GM18868 (cell line): ENCODE results near the gene PRKAG2.
"Not testable (repeated sequence)": the region's sequence is repeated elsewhere in the genome, so short reads cannot be mapped to it uniquely, and the experiment has no call there.

Experiments
- ATAC-seq: cut with Tn5 transposase; IDR thresholded peaks from one replicate; pipeline ENCODE4 v1.9.1; 2021; ENCODE audit warnings: mild to moderate bottlenecking, moderate library complexity; ENCODE audit not compliant: unreplicated experiment

PRKAG2 gene

GRCh38 chr7:151852486-151853396 lies 24.2 kb downstream of the PRKAG2 start:
- no peak for ATAC-seq

- ATAC-seq: peak; percentile 36
Observed at GRCh38 chr7:151851782-151852181, 25.1 kb downstream of the PRKAG2 start.

- ATAC-seq: peak; percentile 60
Observed at GRCh38 chr7:151851145-151851751, 25.7 kb downstream of the PRKAG2 start.

- no peak for ATAC-seq
Observed at GRCh38 chr7:151850491-151851124, 26.3 kb downstream of the PRKAG2 start.

- no peak for ATAC-seq
Observed at GRCh38 chr7:151849879-151850260, 27.0 kb downstream of the PRKAG2 start.

GRCh38 chr7:151849008-151849878 lies 27.7 kb downstream of the PRKAG2 start:
- no peak for ATAC-seq

- ATAC-seq: no peak
Observed at GRCh38 chr7:151847681-151848081, 29.2 kb downstream of the PRKAG2 start.

GRCh38 chr7:151847136-151847535 lies 29.8 kb downstream of the PRKAG2 start:
- ATAC-seq: no peak

- ATAC-seq: no peak
Observed at GRCh38 chr7:151845412-151846205, 31.3 kb downstream of the PRKAG2 start.

- ATAC-seq: no peak
Observed at GRCh38 chr7:151844825-151845200, 32.1 kb downstream of the PRKAG2 start.

GRCh38 chr7:151844071-151844824 lies 32.7 kb downstream of the PRKAG2 start:
- no peak for ATAC-seq

GRCh38 chr7:151843181-151843580 lies 33.7 kb downstream of the PRKAG2 start:
- no peak for ATAC-seq

GRCh38 chr7:151841395-151842051 lies 35.4 kb downstream of the PRKAG2 start:
- ATAC-seq: not testable (repeated sequence)

GRCh38 chr7:151840088-151840910 lies 36.6 kb downstream of the PRKAG2 start:
- no peak for ATAC-seq

GRCh38 chr7:151839451-151839921 lies 37.4 kb downstream of the PRKAG2 start:
- no peak for ATAC-seq

GRCh38 chr7:151838861-151839381 lies 38.0 kb downstream of the PRKAG2 start:
- ATAC-seq: peak; percentile 69

GRCh38 chr7:151838072-151838471 lies 38.8 kb downstream of the PRKAG2 start:
- no peak for ATAC-seq
